DMS153 treated with DMSO at 0.1 percent for 48 hours (cell line): Measurements from ENCODE around the gene CGB8.
"Not testable (repeated sequence)": the region's sequence is repeated elsewhere in the genome, so short reads cannot be mapped to it uniquely, and the experiment has no call there.

Source experiments
- DNase-seq: peaks from one replicate; lab custom pipeline; 2025; ENCODE audit not compliant: unreplicated experiment; lab: John Stamatoyannopoulos, UW

CGB8 gene

DNA sequence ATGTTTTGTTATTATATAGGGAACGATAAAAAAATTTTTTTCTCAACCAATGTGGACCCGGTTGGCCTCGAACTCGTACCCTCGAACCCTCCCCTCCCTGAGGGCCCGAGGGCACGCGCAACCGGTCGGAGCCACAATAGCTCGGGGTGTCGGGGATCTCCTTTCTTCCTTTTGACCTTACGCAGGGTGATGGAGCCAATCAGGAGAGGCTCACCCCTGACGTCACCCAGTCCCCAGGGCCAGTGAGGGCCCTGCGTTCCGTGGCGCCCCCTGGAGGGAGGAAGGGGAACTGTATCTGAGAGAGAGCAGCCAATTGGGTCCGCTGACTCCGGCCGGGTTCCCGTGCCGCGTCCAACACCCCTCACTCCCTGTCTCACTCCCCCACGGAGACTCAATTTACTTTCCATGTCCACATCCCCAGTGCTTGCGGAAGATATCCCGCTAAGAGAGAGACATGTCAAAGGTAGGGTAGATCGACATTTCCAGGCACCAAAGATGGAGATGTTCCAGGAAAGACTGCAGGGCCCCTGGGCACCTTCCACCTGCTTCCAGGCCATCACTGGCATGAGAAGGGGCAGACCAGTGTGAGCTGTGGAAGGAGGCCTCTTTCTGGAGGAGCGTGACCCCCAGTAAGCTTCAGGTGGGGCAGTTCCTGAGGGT is 17.1 kb downstream of the CGB8 start, which contains the start of gene CGB2:
CGB2 (plus strand) TSS at position 249 of the 660 bp plus-strand sequence; CDS start at position 455, 206 bp downstream.
- DNase-seq: not testable (repeated sequence)

DNA sequence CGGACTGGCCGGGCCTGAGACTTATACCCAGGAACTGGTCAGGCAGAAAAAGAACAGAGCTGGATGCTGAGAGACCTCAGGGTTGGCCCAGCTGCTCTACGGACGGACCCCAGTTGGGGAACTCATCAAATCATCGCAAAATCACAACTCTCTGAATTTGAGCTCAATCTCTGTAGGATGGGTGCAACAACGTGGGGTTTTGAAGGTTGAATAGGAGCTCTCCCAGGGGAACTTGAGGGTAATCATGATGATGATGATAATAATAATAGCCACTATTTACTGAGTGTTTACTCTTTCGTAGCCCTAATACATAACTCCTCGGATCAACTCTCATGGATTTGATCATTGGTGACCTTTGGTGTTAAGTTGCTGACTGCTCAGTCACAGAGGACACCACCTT is 18.6 kb downstream of the CGB8 start:
- not testable (repeated sequence) for DNase-seq

DNA sequence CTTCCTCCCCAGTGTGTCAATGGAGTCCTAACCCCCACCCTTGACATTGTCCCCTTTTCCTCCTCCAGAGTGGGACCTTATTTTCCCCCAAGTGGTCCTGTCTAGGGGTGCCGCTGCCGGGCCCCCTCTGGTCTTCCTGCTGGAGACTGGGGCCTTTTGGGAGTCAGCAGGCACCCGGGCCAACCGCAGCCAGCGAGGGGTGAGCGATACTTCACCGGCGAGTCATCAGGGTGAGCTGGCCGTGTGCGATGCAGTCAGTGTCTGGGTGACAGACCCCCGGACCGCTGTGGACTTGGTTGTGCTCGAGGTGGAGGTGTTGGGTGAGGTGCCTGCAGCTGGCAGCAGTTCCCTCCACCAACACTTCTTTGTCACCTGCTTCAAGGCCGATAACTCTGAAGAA is 19.2 kb downstream of the CGB8 start:
- not testable (repeated sequence) for DNase-seq

DNA sequence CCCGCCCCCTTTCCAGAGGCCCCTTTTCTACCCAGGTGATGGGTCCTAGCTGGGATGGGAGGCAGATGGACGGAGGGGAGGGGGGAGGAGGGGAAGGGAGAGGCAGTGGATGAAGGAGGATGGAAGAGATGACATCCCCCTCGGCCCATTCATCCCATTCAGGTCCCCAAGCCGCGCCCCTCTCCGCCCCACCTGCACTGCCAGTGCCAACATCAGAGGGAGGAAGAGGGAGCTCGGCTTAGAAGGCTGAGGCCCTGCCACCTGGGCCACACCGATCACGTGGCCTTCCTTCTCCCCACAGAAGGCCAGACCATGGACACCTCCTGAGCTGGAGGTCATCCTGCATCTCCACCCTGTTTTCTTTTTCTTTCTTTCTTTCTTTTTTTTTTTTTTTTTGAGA is 20.2 kb downstream of the CGB8 start:
- not testable (repeated sequence) for DNase-seq

DNA sequence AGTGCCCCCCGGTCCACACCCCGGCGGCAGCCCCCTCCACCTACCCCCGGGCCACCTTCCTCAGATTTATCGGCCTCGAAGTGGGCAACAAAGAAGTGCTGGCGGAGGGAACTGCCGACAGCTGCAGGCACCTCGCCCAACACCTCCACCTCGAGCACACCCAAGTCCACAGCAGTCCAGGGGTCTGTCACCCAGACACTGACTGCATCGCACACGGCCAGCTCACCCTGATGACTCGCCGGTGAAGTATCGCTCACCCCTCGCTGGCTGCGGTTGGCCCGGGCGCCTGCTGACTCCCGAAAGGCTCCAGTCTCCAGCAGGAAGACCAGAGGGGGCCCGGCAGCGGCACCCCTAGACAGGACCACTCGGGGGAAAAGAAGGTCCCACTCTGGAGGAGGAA is 23.3 kb downstream of the CGB8 start:
- not testable (repeated sequence) for DNase-seq

DNA sequence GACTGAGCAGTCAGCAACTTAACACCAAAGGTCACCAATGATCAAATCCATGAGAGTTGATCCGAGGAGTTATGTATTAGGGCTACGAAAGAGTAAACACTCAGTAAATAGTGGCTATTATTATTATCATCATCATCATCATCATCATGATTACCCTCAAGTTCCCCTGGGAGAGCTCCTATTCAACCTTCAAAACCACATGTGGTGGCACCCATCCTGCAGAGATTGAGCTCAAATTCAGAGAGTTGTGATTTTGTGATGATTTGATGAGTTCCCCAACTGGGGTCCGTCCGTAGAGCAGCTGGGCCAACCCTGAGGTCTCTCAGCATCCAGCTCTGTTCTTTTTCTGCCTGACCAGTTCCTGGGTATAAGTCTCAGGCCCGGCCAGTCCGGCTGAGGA is 23.8 kb downstream of the CGB8 start:
- DNase-seq: not testable (repeated sequence)

DNA sequence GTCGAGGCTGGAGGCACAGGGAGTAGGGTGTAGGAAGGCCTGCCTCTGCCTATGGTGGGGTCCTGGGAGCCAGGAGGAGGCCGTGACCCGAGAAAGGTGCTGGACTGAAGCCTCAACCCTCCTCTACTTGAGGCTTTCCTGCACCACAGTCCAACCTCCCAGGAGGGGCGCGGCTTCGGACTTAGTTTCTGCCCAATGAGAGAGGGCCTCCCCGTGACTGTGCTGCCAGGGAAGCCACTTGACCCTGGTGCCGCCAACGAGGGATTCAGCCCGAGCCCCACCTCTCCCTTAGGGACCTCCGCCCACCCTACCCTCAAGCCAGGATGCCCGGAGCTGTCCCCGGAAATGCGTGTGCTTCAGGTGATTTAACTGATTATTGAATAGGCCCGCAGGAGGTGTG is 24.7 kb downstream of the CGB8 start, which contains the start of gene CGB3:
CGB3 (minus strand) TSS at position 101 of the 400 bp plus-strand sequence. CDS start 362 bp downstream, outside the sequence.
- not testable (repeated sequence) for DNase-seq

DNA sequence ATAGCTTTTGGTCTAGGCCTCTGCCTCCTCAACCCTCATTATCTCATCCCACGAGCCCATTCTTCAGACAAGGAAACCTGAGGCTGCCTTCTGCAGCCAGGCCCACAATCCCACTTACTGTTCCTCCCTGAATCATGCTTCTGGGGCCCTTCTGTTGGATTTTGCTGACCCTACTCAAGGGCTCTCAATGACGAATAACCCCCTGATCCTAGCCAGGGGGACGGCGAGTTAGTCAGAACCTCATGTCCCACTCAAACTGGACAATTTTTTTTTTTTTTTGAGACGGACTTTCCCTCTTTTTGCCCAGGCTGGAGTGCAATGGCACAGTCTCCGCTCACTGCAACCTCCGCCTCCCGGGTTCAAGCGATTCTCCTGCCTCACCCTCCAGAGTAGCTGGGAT is 26.8 kb downstream of the CGB8 start:
- no peak for DNase-seq

DNA sequence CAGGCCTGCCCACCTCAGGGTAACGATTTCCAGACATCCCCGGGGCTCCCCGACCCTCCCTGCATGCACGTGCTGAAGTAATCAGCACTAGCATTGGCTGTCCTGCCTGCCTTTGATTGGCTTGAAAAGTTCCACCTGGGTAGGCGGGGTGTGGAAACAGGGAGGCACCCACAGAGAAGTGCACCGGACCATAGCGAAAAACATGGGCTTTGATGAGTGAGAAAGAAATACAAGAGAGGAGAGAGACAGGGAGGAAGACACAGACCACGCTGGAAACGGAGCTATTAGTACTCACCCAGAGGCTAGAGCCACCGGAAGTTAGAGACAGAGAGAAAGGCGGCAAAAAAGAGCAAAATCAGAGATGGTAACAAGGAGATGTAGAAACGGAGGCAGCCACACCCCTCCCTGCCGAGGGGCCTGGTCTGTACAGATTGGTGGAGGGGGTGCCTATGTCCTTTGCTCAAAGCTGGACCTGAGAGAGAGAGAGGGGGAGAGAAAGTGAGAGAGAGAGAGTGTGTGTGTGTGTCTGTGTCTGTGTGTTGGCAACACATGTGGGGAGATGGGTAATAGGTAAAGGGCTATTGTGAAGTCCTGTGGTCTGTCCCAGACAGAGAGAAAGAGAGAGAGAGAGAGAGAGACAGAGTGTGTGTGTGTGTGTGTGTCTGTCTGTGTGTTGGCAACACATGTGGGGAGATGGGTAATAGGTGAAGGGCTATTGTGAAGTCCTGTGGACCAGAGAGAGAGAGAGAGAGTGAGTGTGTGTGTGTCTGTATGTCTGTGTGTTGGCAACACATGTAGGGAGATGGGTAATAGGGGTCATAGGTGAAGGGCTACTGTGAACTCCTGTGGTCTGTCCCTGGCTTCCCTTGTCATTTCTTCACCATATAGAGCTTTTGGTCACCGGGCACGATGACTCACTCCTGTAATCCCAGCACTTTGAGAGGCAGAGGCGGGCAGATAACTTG is 27.7 kb downstream of the CGB8 start:
- no peak for DNase-seq

DNA sequence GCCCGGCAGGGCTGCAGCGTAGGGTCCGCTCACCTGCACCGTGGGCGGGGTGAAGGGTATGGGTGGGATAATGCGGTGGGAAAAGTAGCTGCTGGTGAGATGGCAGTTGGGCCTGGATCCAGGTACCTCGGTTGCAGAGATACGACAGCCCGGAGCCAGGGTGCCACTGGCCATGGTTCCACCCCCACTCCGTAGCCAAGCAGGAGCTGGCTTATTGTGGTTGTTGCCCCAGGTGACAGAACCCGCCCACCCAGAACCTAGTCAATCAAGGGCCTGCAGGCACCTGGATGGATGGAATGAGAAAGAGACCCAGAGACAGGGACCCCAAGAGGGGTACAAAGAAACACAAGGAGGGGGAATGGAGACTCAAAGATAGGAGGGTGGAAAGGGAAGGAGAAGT is 28.6 kb downstream of the CGB8 start:
- no peak for DNase-seq

DNA sequence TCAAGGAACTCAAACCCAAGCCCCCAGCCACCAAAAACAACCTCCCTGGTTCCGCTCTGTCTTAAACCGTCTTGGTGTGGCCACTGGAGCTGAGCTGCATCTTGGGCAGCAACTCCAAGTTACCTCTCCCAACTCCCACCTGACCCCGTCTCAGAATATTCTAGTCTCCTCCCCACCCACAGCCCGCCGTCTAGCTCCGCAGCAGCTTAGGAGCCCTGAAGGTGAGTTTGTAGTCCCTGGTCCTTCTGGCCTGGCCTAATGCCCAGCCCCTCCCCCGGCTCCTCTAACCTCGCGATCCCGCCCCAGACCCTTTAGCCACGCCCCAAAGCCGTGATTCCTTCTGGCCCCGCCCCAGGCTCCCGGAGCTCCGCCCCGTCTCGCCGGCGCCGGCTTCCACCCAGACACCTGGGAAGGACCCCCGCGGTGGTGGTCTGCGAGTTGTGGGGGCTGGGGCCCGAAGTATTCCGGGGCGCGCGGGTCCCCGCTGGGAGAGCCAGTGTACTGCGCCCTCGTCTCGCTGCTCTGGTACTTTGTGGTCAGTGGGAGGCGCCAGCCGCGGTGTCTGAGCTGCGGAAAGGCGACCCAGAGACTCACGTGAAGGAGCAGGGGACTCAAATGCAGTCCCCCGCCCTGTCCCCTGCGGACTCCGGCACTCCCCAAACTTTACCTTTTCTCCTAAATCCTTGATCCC is 29.5 kb downstream of the CGB8 start:
- peak; percentile 42 for DNase-seq

DNA sequence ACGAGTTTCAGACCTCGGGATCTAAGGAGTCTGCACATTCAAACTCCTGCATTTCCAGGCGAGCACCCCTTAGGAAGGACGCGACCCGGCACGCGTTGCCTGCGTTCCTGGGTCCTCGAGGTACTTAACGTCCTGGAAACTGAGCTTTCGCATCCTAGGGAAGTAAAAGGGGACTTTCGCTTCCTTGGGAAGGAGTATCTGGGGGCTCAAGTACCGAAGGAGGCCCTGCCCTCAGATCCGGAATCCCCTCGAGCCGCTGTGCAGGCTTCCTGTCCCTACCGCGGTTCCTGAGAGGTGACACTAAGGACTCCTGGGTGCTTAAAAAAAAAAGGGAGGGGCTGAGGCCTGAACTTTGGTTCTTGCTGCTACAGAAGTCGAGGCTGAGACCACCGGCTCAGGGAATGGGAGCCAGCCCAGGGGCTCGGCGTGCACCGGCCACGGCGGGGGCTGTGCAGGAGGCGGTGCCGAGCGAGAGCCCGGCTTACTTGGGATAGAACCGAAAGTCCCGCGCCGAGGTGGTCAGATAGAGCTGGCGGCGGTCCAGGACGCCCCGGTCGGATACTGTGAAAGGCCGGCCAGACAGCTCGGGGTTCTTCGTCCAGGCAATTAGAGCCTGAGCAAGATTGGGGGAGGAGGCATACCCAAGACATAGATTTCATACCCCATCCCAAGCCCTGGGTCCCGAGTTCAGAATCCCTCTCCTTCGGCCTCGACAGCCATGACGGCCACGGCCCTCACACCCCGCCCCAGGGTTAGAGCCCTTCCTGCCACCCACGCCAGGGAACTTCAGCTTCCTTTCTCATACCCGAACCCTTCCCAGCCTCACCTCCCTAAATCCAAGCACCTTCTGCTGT is 30.3 kb downstream of the CGB8 start:
- not testable (repeated sequence) for DNase-seq

DNA sequence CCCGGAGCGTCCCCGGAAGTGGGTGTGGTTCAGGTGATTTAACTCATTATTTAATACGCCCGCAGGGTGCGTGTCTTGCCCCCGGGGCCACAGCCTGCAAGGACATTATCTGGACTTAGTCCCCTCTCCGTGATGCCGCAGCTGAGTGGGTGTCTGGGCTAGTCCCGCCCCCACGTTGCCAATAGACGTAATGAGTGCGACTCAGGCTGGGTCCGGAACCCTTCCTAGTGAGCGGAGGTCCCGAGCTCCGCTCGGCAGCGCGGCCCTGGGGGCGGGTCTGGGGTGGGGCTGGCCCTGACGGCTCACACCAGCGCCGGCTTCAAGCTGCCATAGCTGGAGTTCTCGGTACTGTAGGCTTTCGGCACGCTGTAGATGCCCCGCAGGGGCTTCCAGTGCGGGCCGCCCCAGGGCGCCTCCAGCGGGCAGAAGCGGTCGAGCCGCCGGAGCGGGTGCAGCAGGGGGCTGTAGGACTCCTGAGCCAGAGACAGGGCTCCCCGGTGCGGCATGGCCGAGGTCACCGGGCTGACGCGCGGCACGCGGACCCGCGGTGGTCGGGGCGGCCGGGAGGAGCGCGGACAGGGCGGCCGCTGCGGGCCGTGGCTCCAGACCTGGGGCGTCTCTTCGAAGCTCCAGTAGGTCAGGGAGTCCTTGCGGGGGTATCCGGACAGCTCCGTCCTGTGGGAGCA is 31.1 kb downstream of the CGB8 start:
- DNase-seq: no peak

DNA sequence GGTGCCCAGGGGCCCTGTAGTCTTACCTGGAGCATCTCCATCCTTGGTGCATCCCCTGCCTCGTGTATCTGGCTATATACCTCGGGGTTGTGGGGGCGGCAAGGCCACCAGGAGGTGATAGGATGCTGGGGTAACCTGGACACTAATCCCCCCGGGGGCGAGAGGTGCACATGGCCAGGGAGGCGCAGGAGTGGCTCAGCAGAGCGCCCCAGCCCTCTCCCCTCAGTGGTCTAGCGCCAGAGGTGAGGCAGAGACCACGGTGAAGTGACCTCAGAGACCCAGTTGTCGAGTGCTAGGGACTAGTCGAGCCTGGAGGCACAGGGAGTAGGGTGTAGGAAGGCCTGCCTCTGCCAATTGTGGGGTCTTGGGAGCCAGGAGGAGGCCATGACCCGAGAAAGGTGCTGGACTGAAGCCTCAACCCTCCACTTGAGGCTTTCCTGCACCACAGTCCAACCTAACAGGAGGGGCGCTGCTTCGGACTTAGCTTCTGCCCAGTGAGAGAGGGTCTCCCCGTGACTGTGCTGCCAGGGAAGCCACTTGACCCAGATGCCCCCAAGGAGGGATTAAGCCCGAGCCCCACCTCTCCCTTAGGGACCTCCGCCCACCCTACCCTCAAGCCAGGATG is 31.8 kb downstream of the CGB8 start, which contains the start of gene LHB:
LHB (minus strand) TSS at position 51 of the 625 bp plus-strand sequence; CDS start at position 41, 10 bp downstream.
- no peak for DNase-seq

DNA sequence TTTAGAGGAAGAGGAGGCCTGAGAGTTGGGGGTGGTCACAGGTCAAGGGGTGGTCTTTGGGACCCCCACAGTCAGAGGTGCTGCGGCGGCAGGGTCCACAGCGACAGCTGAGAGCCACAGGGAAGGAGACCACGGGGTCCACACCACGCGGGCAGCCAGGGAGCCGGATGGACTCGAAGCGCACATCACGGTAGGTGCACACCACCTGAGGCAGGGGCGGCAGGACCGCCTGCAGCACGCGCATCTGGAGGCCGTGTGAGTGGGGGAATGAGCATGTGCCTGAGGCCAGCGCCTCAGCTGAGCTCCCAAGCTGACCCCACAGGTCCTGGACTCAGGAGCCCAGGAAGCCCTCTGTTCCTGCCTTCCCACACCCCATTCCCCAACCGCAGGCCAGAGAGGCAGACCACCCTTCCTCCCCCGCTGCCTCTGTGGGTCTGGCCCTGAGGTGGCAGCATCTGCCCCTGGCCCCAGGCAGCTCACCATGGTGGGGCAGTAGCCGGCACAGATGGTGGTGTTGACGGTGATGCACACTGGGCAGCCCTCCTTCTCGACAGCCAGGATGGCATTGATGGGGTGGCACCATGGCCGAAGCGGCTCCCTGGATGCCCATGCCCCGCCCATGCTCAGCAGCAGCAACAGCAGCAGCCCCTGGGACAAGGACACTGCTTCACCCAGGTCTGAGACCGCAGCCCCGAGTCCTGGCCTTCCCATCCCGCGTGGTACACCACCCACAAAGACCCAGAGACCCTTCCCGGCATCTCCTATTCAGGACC is 32.7 kb downstream of the CGB8 start:
- DNase-seq: no peak

DNA sequence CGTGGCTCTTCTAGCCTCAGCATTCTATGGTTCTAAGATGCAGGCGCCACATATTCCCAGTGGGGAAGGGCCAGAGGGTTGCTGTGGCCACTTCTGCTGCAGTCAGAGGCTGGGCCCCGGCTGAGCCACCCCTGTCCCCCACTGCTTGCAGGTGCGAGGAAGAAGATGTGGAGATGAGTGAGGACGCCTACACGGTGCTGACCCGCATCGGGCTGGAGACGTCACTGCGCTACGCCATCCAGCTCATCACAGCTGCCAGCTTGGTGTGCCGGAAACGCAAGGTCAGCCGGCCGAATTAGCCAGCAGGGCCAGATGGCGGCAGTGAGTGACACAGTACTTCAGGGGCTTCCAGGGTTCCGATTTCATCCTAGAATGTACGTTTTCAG is 34.0 kb downstream of the CGB8 start:
- no peak for DNase-seq

DNA sequence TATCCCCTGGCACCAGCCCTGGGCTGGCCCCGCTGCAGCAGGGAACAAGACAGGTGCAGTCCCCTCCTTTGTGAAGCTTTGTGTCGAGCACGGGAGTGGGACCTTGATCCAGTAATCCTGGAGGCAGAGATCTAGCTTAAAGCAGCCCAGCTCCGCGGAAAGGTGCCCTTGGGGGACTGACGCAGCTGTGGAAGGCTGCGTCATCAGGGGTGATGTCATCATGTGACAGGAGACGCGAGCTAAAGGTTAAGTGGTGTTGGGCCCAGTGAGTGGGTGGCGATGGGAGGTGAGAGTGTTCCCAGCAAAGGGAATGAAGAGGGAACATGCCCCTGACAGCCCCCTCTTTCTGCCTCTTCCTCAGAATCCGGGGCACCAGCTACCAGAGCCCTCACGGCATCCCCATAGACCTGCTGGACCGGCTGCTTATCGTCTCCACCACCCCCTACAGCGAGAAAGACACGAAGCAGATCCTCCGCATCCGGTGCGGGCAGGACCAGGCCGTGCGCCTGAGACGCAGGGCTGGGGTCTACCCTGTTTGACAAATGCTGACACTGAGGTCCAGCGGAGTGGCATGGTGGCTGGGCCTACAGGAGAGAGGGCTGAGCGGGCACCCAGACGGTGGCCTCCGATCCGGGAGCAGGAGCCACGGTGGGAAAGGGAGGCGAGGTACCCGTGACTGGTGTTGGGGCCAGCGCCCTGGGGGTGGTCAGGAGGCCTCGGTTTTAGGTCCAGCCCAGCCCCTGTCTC is 34.6 kb downstream of the CGB8 start:
- no peak for DNase-seq

DNA sequence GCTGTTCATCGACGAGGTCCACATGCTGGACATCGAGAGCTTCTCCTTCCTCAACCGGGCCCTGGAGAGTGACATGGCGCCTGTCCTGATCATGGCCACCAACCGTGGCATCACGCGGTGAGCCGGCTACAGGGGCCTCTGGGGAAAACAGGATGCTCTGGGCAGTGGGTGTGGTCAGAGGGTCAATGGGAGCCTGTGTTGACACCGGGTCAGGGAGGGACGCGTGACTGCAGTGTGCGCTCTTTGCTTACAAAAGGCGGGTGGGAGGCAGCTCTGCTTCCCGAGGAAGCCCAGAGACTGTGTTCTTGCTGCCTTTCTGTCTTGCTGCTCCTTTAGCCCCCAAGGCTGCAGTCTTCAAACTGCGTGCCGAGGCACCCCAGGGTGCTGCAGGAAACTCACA is 37.7 kb downstream of the CGB8 start:
- no peak for DNase-seq
